HEK293 (cell line): ENCODE measurements around the gene STYX.

ENCODE experiments used
- CTCF ChIA-PET: fragments of 350-600 bp; formaldehyde crosslinking; extraction: SDS; loops from one replicate; lab custom pipeline; 2021; ENCODE audit warnings: antibody characterized with exemption; lab: Yijun Ruan, JAX
- POLR2A ChIA-PET: fragments of 300-600 bp; formaldehyde crosslinking; extraction: SDS; loops from one replicate; lab custom pipeline; 2020; ENCODE audit warnings: antibody characterized with exemption, inconsistent platforms; lab: Yijun Ruan, JAX
- H3K27ac ChIP-seq: fragments of 200-500 bp; sonication (Bioruptor generic); 2 replicates; pipeline ENCODE4 v1.5.1; 2014; ENCODE audit warnings: low read depth, low read length, control low read depth, inconsistent platforms; ENCODE audit errors: extremely low read depth
- H3K36me3 ChIP-seq, 2 experiments: fragments of 200-500 bp in 1 of 2; sonication (Bioruptor generic) in 1 of 2; 1 replicate in 1 of 2; 2 replicates in 1 of 2; pipeline ENCODE4 v1.5.1; 2014 to 2017; ENCODE audit warnings: inconsistent platforms in 2 of 2, low read length in 2 of 2; ENCODE audit not compliant: control insufficient read depth in 2 of 2, insufficient read depth in 1 of 2
- H3K4me1 ChIP-seq: fragments of 200-500 bp; sonication (Bioruptor generic); 2 replicates; pipeline ENCODE4 v1.5.1; 2014; ENCODE audit warnings: mild to moderate bottlenecking, low read length, inconsistent platforms; ENCODE audit not compliant: control insufficient read depth, insufficient read depth
- H3K4me3 ChIP-seq: 2 replicates; pipeline ENCODE4 v1.5.1; 2011; ENCODE audit warnings: low read depth, mild to moderate bottlenecking, control low read depth, low read length, moderate library complexity
- H3K9me3 ChIP-seq: fragments of 200-500 bp; sonication (Bioruptor generic); 2 replicates; pipeline ENCODE4 v1.5.1; 2014; ENCODE audit warnings: low read depth, low read length, inconsistent platforms; ENCODE audit not compliant: control insufficient read depth, insufficient read depth
- GLIS2 ChIP-seq: fragments of 450-650 bp; formaldehyde crosslinking; IDR thresholded peaks from 2 replicates; pipeline ENCODE4 v1.5.1; 2016; ENCODE audit warnings: missing biosample characterization, missing genetic modification characterization
- IKZF3 ChIP-seq: fragments of 450-650 bp; IDR thresholded peaks from 2 replicates; pipeline ENCODE4 v1.5.0; 2018; ENCODE audit warnings: missing biosample characterization, mild to moderate bottlenecking, missing genetic modification characterization, moderate library complexity
- KLF8 ChIP-seq: fragments of 450-650 bp; formaldehyde crosslinking; IDR thresholded peaks from 2 replicates; pipeline ENCODE4 v1.5.1; 2016; ENCODE audit warnings: missing biosample characterization, missing genetic modification characterization
- ZBTB7A ChIP-seq: fragments of 450-650 bp; formaldehyde crosslinking; IDR thresholded peaks from 2 replicates; pipeline ENCODE4 v1.5.1; 2016; ENCODE audit warnings: low read depth, missing biosample characterization, missing genetic modification characterization
- ZFHX2 ChIP-seq: fragments of 450-650 bp; formaldehyde crosslinking; conservative IDR thresholded peaks from 2 replicates; pipeline ENCODE4 v1.5.1; 2016; ENCODE audit warnings: missing biosample characterization, missing genetic modification characterization
- ZFP69B ChIP-seq: fragments of 450-650 bp; formaldehyde crosslinking; IDR thresholded peaks from 2 replicates; pipeline ENCODE4 v1.5.1; 2016; ENCODE audit warnings: missing biosample characterization, missing genetic modification characterization
- ZNF2 ChIP-seq: fragments of 450-650 bp; formaldehyde crosslinking; IDR thresholded peaks from 2 replicates; pipeline ENCODE4 v1.5.1; 2016; ENCODE audit warnings: missing biosample characterization, missing genetic modification characterization
- ZNF341 ChIP-seq: fragments of 450-650 bp; formaldehyde crosslinking; IDR thresholded peaks from 2 replicates; pipeline ENCODE4; 2016; ENCODE audit warnings: low read depth, missing biosample characterization, missing genetic modification characterization
- ZNF366 ChIP-seq: fragments of 450-650 bp; formaldehyde crosslinking; conservative IDR thresholded peaks from 2 replicates; pipeline ENCODE4 v1.5.1; 2016; ENCODE audit warnings: missing biosample characterization, missing genetic modification characterization
- ZNF391 ChIP-seq: fragments of 450-650 bp; formaldehyde crosslinking; IDR thresholded peaks from 2 replicates; pipeline ENCODE4 v1.5.1; 2016; ENCODE audit warnings: low read depth, missing biosample characterization, missing genetic modification characterization, borderline replicate concordance
- ZNF560 ChIP-seq: fragments of 450-650 bp; formaldehyde crosslinking; IDR thresholded peaks from 2 replicates; pipeline ENCODE4 v1.5.1; 2017; ENCODE audit warnings: missing biosample characterization, missing genetic modification characterization, borderline replicate concordance
- ZNF610 ChIP-seq: fragments of 450-650 bp; formaldehyde crosslinking; IDR thresholded peaks from 2 replicates; pipeline ENCODE4 v1.5.1; 2016; ENCODE audit warnings: missing biosample characterization, missing genetic modification characterization, borderline replicate concordance
- ZNF629 ChIP-seq: fragments of 450-650 bp; formaldehyde crosslinking; IDR thresholded peaks from 2 replicates; pipeline ENCODE4 v1.5.1; 2017; ENCODE audit warnings: missing biosample characterization, missing genetic modification characterization
- ZNF837 ChIP-seq: fragments of 450-650 bp; formaldehyde crosslinking; IDR thresholded peaks from 2 replicates; pipeline ENCODE4 v1.5.1; 2016; ENCODE audit warnings: missing biosample characterization, missing genetic modification characterization
- ZNF843 ChIP-seq: fragments of 450-650 bp; formaldehyde crosslinking; IDR thresholded peaks from 2 replicates; pipeline ENCODE4 v1.5.1; 2016; ENCODE audit warnings: missing biosample characterization, missing genetic modification characterization
- ZXDB ChIP-seq: fragments of 450-650 bp; formaldehyde crosslinking; IDR thresholded peaks from 2 replicates; pipeline ENCODE4 v1.5.1; 2016; ENCODE audit warnings: missing biosample characterization, missing genetic modification characterization
- TF ChIP-seq, protein P1 (sequence below): fragments of 450-650 bp; formaldehyde crosslinking; IDR thresholded peaks from 2 replicates; pipeline ENCODE4 v1.5.1; 2017; ENCODE audit warnings: missing biosample characterization, missing genetic modification characterization
- TF ChIP-seq, protein P2 (sequence below): sonication (generic); formaldehyde crosslinking; IDR thresholded peaks from 2 replicates; pipeline ENCODE4 v1.8.1; 2022; ENCODE audit warnings: mild to moderate bottlenecking, moderate library complexity, missing genetic modification reagents
- TF ChIP-seq, protein P3 (sequence below): fragments of 450-650 bp; formaldehyde crosslinking; IDR thresholded peaks from 2 replicates; pipeline ENCODE4 v1.5.1; 2016; ENCODE audit warnings: missing biosample characterization, missing genetic modification characterization
- TF ChIP-seq, protein P4 (sequence below): fragments of 450-650 bp; formaldehyde crosslinking; IDR thresholded peaks from 2 replicates; pipeline ENCODE4 v1.5.1; 2016; ENCODE audit warnings: missing biosample characterization, missing genetic modification characterization
- TF ChIP-seq, protein P5 (sequence below): fragments of 450-650 bp; formaldehyde crosslinking; optimal IDR thresholded peaks from 2 replicates; pipeline ENCODE3; 2016; ENCODE audit warnings: missing biosample characterization, mild to moderate bottlenecking, missing genetic modification characterization
- TF ChIP-seq, protein P6 (sequence below): fragments of 450-650 bp; formaldehyde crosslinking; IDR thresholded peaks from 2 replicates; pipeline ENCODE4 v1.5.1; 2017; ENCODE audit warnings: missing biosample characterization, missing genetic modification characterization

Gene STYX, protein sequence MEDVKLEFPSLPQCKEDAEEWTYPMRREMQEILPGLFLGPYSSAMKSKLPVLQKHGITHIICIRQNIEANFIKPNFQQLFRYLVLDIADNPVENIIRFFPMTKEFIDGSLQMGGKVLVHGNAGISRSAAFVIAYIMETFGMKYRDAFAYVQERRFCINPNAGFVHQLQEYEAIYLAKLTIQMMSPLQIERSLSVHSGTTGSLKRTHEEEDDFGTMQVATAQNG

DNA sequence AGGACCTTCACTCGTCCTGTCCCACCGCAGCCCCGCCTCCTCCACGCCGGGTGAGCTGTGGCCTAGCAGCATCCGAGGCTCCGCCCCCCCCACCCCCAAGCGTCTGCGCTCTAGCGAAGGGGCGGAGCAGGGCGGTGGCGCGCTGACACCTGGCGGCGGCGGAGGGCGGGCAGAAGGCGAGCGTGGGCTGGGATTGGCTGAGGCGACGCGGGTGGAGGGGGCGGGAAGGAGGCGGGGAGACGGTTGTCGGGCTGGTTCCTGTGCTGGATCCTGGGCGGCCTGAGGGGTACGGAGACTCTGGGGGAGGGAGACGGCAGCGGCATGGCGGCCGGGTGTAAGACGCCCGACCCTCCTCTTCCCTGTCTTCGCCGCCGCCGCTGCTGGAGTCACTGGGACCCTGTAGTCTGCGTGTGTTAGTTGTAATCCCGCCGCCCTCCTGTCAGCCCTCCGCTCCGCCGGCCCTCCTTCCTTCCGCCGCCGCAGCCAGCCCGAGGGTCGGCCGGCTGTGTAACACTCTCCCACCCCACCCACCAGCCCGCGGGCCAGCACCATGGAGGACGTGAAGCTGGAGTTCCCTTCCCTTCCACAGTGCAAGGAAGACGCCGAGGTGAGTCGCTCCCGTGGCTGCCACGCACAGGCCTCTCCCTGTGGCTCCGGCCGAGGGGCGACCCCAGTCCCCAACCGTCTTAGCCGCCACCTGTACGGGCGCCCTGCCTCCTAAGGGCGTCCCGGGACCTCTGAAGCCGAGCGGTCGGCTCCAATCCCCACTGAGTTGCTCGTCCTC lies at the start of gene STYX:
STYX (plus strand) TSS at position 242 of the 784 bp plus-strand sequence; CDS start at position 551, 309 bp downstream.
- ChIA-PET POLR2A (interaction anchor here (0.6 to 1.1 kb wide), 10 partner anchors 17 to 488 kb away, joined by 3 to 5 read pairs (median 3); partner anchors contain the start of genes GNPNAT1, GPR137C and TXNDC16), CTCF (no interaction called here)
- peak within 1 kb of the TSS; percentile 69 for H3K27ac ChIP-seq
- H3K4me1 ChIP-seq: peaks cover 5% of the 10 kb centered on the region
- H3K36me3 ChIP-seq: peaks cover 38 to 51% of the 10 kb centered on the region in 2 experiments
- H3K9me3 ChIP-seq: no peaks in the 10 kb centered on the region
- H3K4me3 ChIP-seq: peak within 1 kb of the TSS; percentile 89
- TF ChIP-seq ZNF843: peak; percentile 44; the same call in 1 of the 2 replicates
- TF ChIP-seq, protein P1, sequence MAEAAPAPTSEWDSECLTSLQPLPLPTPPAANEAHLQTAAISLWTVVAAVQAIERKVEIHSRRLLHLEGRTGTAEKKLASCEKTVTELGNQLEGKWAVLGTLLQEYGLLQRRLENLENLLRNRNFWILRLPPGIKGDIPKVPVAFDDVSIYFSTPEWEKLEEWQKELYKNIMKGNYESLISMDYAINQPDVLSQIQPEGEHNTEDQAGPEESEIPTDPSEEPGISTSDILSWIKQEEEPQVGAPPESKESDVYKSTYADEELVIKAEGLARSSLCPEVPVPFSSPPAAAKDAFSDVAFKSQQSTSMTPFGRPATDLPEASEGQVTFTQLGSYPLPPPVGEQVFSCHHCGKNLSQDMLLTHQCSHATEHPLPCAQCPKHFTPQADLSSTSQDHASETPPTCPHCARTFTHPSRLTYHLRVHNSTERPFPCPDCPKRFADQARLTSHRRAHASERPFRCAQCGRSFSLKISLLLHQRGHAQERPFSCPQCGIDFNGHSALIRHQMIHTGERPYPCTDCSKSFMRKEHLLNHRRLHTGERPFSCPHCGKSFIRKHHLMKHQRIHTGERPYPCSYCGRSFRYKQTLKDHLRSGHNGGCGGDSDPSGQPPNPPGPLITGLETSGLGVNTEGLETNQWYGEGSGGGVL (tag by site-specific recombination): peak; percentile 83
- peak; percentile 69 for TF ChIP-seq ZNF341
- no peak for TF ChIP-seq ZNF560 (tag by site-specific recombination)
- peak; percentile 36; the same call in 1 of the 2 replicates for TF ChIP-seq ZNF366 (tag by site-specific recombination)
- no peak for TF ChIP-seq IKZF3 (tag by site-specific recombination)
- TF ChIP-seq ZBTB7A: peak; percentile 71; the same call in 1 of the 2 replicates
- peak; percentile 96 for TF ChIP-seq ZFHX2
- TF ChIP-seq, protein P2, sequence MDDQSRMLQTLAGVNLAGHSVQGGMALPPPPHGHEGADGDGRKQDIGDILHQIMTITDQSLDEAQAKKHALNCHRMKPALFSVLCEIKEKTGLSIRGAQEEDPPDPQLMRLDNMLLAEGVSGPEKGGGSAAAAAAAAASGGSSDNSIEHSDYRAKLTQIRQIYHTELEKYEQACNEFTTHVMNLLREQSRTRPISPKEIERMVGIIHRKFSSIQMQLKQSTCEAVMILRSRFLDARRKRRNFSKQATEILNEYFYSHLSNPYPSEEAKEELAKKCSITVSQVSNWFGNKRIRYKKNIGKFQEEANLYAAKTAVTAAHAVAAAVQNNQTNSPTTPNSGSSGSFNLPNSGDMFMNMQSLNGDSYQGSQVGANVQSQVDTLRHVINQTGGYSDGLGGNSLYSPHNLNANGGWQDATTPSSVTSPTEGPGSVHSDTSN: 0 out of 2 replicates have a peak, but pooled peaks have one; percentile 60
- TF ChIP-seq ZNF391 (tag by site-specific recombination): peak; percentile 79; the same call in 1 of the 2 replicates
- TF ChIP-seq KLF8 (tag by site-specific recombination): peak; percentile 94
- TF ChIP-seq, protein P3, sequence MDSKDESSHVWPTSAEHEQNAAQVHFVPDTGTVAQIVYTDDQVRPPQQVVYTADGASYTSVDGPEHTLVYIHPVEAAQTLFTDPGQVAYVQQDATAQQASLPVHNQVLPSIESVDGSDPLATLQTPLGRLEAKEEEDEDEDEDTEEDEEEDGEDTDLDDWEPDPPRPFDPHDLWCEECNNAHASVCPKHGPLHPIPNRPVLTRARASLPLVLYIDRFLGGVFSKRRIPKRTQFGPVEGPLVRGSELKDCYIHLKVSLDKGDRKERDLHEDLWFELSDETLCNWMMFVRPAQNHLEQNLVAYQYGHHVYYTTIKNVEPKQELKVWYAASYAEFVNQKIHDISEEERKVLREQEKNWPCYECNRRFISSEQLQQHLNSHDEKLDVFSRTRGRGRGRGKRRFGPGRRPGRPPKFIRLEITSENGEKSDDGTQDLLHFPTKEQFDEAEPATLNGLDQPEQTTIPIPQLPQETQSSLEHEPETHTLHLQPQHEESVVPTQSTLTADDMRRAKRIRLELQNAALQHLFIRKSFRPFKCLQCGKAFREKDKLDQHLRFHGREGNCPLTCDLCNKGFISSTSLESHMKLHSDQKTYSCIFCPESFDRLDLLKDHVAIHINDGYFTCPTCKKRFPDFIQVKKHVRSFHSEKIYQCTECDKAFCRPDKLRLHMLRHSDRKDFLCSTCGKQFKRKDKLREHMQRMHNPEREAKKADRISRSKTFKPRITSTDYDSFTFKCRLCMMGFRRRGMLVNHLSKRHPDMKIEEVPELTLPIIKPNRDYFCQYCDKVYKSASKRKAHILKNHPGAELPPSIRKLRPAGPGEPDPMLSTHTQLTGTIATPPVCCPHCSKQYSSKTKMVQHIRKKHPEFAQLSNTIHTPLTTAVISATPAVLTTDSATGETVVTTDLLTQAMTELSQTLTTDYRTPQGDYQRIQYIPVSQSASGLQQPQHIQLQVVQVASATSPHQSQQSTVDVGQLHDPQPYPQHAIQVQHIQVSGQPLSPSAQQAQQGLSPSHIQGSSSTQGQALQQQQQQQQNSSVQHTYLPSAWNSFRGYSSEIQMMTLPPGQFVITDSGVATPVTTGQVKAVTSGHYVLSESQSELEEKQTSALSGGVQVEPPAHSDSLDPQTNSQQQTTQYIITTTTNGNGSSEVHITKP (tag by site-specific recombination): peak; percentile 37; the same call in 1 of the 2 replicates
- no peak for TF ChIP-seq ZNF837 (tag by site-specific recombination)
- no peak for TF ChIP-seq ZNF629 (tag by site-specific recombination)
- TF ChIP-seq ZFP69B: peak; percentile 26; the same call in 1 of the 2 replicates
- TF ChIP-seq ZXDB: 0 out of 2 replicates have a peak, but pooled peaks have one; percentile 41
- TF ChIP-seq GLIS2: peak; percentile 93
- TF ChIP-seq, protein P4, sequence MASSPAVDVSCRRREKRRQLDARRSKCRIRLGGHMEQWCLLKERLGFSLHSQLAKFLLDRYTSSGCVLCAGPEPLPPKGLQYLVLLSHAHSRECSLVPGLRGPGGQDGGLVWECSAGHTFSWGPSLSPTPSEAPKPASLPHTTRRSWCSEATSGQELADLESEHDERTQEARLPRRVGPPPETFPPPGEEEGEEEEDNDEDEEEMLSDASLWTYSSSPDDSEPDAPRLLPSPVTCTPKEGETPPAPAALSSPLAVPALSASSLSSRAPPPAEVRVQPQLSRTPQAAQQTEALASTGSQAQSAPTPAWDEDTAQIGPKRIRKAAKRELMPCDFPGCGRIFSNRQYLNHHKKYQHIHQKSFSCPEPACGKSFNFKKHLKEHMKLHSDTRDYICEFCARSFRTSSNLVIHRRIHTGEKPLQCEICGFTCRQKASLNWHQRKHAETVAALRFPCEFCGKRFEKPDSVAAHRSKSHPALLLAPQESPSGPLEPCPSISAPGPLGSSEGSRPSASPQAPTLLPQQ (tag by site-specific recombination): peak; percentile 59; the same call in 1 of the 2 replicates
- TF ChIP-seq, protein P5, sequence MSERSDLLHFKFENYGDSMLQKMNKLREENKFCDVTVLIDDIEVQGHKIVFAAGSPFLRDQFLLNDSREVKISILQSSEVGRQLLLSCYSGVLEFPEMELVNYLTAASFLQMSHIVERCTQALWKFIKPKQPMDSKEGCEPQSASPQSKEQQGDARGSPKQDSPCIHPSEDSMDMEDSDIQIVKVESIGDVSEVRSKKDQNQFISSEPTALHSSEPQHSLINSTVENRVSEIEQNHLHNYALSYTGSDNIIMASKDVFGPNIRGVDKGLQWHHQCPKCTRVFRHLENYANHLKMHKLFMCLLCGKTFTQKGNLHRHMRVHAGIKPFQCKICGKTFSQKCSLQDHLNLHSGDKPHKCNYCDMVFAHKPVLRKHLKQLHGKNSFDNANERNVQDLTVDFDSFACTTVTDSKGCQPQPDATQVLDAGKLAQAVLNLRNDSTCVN: peak; percentile 60
- 0 out of 2 replicates have a peak, but pooled peaks have one; percentile 50 for TF ChIP-seq ZNF610 (tag by site-specific recombination)
- 0 out of 2 replicates have a peak, but pooled peaks have one; percentile 29 for TF ChIP-seq ZNF2
- TF ChIP-seq, protein P6, sequence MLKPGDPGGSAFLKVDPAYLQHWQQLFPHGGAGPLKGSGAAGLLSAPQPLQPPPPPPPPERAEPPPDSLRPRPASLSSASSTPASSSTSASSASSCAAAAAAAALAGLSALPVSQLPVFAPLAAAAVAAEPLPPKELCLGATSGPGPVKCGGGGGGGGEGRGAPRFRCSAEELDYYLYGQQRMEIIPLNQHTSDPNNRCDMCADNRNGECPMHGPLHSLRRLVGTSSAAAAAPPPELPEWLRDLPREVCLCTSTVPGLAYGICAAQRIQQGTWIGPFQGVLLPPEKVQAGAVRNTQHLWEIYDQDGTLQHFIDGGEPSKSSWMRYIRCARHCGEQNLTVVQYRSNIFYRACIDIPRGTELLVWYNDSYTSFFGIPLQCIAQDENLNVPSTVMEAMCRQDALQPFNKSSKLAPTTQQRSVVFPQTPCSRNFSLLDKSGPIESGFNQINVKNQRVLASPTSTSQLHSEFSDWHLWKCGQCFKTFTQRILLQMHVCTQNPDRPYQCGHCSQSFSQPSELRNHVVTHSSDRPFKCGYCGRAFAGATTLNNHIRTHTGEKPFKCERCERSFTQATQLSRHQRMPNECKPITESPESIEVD (tag by site-specific recombination): no peak
